Mesenchymal stem cell (in vitro differentiated cells and primary cell): ENCODE measurements around the gene PACS1.

Source experiments
- DNase-seq: peaks from one replicate; pipeline ENCODE4 v3.0.0-alpha.2; 2013
- H2AFZ ChIP-seq: one replicate; pipeline ENCODE4 v1.6.1; 2013; ENCODE audit warnings: low read depth, mild to moderate bottlenecking, control low read depth, inconsistent platforms, low read length, moderate library complexity
- H2AK5ac ChIP-seq: 2 replicates; pipeline ENCODE4 v1.6.1; 2013; ENCODE audit warnings: low read length, moderate library complexity, mild to moderate bottlenecking, inconsistent platforms; ENCODE audit not compliant: severe bottlenecking
- H2BK120ac ChIP-seq: one replicate; pipeline ENCODE4 v1.6.1; 2013; ENCODE audit warnings: low read depth, mild to moderate bottlenecking, inconsistent platforms, low read length, moderate library complexity
- H2BK12ac ChIP-seq, 2 experiments: one replicate each; pipeline ENCODE4 v1.6.1; 2013; ENCODE audit warnings: inconsistent platforms in 2 of 2, low read length in 2 of 2, mild to moderate bottlenecking in 2 of 2, moderate library complexity in 2 of 2, control low read depth in 1 of 2
- H2BK15ac ChIP-seq: one replicate; pipeline ENCODE4 v1.6.1; 2013; ENCODE audit warnings: mild to moderate bottlenecking, low read depth, inconsistent platforms; ENCODE audit not compliant: poor library complexity, severe bottlenecking
- H2BK5ac ChIP-seq: 2 replicates; pipeline ENCODE4 v1.6.1; 2013; ENCODE audit warnings: low read depth, mild to moderate bottlenecking, low read length, control low read depth, inconsistent platforms; ENCODE audit not compliant: poor library complexity, severe bottlenecking
- H3K14ac ChIP-seq, 2 experiments: one replicate each; pipeline ENCODE4 v1.6.1; 2013; ENCODE audit warnings: inconsistent platforms in 2 of 2, low read length in 2 of 2, control low read depth in 1 of 2, mild to moderate bottlenecking in 1 of 2, moderate library complexity in 1 of 2
- H3K18ac ChIP-seq, 2 experiments: one replicate each; pipeline ENCODE4 v1.6.1; 2013; ENCODE audit warnings: inconsistent platforms in 2 of 2, low read length in 2 of 2, control low read depth in 1 of 2, low read depth in 1 of 2, mild to moderate bottlenecking in 1 of 2
- H3K23ac ChIP-seq, 2 experiments: one replicate each; pipeline ENCODE4 v1.6.1; 2013; ENCODE audit warnings: inconsistent platforms in 2 of 2, low read length in 2 of 2, mild to moderate bottlenecking in 2 of 2, moderate library complexity in 2 of 2, control low read depth in 1 of 2
- H3K27ac ChIP-seq: 2 replicates; pipeline ENCODE4 v1.5.1; 2013; ENCODE audit warnings: mild to moderate bottlenecking, moderate library complexity, low read length, control low read depth, inconsistent platforms; ENCODE audit not compliant: poor library complexity, severe bottlenecking
- H3K27me3 ChIP-seq, 2 experiments: 2 replicates each; pipeline versions ENCODE4 v1.6.1 to v1.7.0; 2013; ENCODE audit warnings: low read length in 2 of 2, mild to moderate bottlenecking in 2 of 2, moderate library complexity in 2 of 2, control low read depth in 1 of 2, inconsistent platforms in 1 of 2; ENCODE audit not compliant: control insufficient read depth in 1 of 2, insufficient read depth in 1 of 2
- H3K36me3 ChIP-seq, 2 experiments: 2 replicates each; pipeline versions ENCODE4 v1.6.1 to v1.7.0; 2013; ENCODE audit warnings: low read length in 2 of 2, control low read depth in 1 of 2, inconsistent platforms in 1 of 2, low read depth in 1 of 2, mild to moderate bottlenecking in 1 of 2; ENCODE audit not compliant: insufficient read depth in 2 of 2, control insufficient read depth in 1 of 2
- H3K4ac ChIP-seq, 2 experiments: one replicate each; pipeline ENCODE4 v1.6.1; 2013; ENCODE audit warnings: inconsistent platforms in 2 of 2, low read length in 2 of 2, mild to moderate bottlenecking in 2 of 2, moderate library complexity in 2 of 2, control low read depth in 1 of 2, low read depth in 1 of 2
- H3K4me1 ChIP-seq: 2 replicates; pipeline ENCODE4 v1.6.1; 2013; ENCODE audit warnings: low read depth, low read length, control low read depth; ENCODE audit not compliant: control insufficient read depth, insufficient read depth
- H3K4me2 ChIP-seq: 2 replicates; pipeline ENCODE4 v1.6.1; 2013; ENCODE audit warnings: low read length, mild to moderate bottlenecking, inconsistent platforms; ENCODE audit not compliant: poor library complexity, severe bottlenecking
- H3K4me3 ChIP-seq, 2 experiments: 2 replicates each; pipeline versions ENCODE4 v1.5.1 to v1.7.0; 2013; ENCODE audit warnings: low read length in 2 of 2, mild to moderate bottlenecking in 2 of 2, control low read depth in 1 of 2, low read depth in 1 of 2; ENCODE audit not compliant: insufficient read depth in 1 of 2
- H3K79me1 ChIP-seq: replicated peaks from 2 replicates; pipeline ENCODE4 v1.6.1; 2013; ENCODE audit warnings: mild to moderate bottlenecking, control low read depth, low read length, inconsistent platforms; ENCODE audit not compliant: poor library complexity, severe bottlenecking
- H3K9ac ChIP-seq: 2 replicates; pipeline ENCODE4 v1.7.0; 2013; ENCODE audit warnings: mild to moderate bottlenecking, low read length, moderate library complexity
- H3K9me3 ChIP-seq: 2 replicates; pipeline ENCODE4 v1.7.0; 2013; ENCODE audit warnings: mild to moderate bottlenecking, low read length; ENCODE audit not compliant: control insufficient read depth
- H4K8ac ChIP-seq: one replicate; pipeline ENCODE4 v1.6.1; 2013; ENCODE audit warnings: inconsistent platforms, mild to moderate bottlenecking, low read length, moderate library complexity
- H4K91ac ChIP-seq: one replicate; pipeline ENCODE4 v1.6.1; 2013; ENCODE audit warnings: mild to moderate bottlenecking, low read length, inconsistent platforms
- WGBS: methylation state at CpG from one replicate; pipeline ENCODE4 v1.1.7; 2013; ENCODE audit warnings: mixed read lengths; 5-methylcytosine and 5-hydroxymethylcytosine counted together

The PACS1 gene

DNA sequence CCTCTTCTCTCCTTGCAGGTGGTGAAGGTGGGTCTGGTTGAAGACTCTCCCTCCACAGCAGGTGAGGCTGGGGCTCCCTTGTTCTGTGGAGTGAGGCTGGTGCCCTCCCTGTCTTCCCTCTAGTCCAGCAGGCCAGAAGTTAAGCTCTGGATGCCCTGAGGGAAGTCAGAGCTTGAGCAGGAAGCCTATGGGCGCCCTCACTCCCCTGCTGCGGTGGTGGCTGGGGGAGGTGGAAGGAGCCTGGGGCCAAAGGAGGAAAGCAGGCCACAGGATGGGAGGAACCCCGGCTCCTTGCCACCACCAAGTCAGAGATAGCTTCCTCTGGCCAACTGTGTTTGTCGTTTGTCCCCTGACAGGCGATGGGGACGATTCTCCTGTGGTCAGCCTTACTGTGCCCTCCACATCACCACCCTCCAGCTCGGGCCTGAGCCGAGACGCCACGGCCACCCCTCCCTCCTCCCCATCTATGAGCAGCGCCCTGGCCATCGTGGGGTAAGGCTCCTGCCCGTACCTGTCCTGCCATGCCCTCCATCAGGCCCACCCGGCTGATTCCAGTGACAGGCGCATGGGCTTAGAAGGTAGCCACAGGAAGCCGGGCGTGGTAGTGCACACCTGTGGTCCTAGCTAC, 168.8 kb downstream of the PACS1 start:
- Histone ChIP-seq H3K9ac (no peak overlapping the region), H3K23ac (no peak overlapping the region), H3K4me3 (no peak overlapping the region), H2BK12ac (no peak overlapping the region), H2AK5ac (no peak overlapping the region), H3K4me1 (peaks cover 2% of the 10 kb centered on the region), H3K27ac (no peak overlapping the region), H2BK120ac (no peak overlapping the region), H2AFZ (no peak overlapping the region), H3K9me3 (no peaks in the 10 kb centered on the region), H3K4me2 (no peak overlapping the region), H3K27me3 (no peaks in the 10 kb centered on the region), H3K36me3 (peaks cover 82 to 94% of the 10 kb centered on the region in 2 experiments), H3K79me1 (no peaks in the 10 kb centered on the region), H3K4ac (no peak overlapping the region), H3K14ac (no peak overlapping the region), H4K8ac (no peak overlapping the region), H2BK5ac (no peak overlapping the region), H3K18ac (no peak overlapping the region), H4K91ac (no peak overlapping the region), H2BK15ac (no peak overlapping the region)
- 98% methylated on average over 17 of the region's 17 CpGs for WGBS
- DNase-seq = no peak

GRCh38 chr11:66239511-66239910, 169.4 kb downstream of the PACS1 start:
- no peak for DNase-seq
- H4K8ac ChIP-seq = no peak overlapping the region
- H2BK15ac ChIP-seq = no peak overlapping the region
- no peak overlapping the region for H3K4ac ChIP-seq
- H3K27ac ChIP-seq = no peak overlapping the region
- no peaks in the 10 kb centered on the region for H3K79me1 ChIP-seq
- no peak overlapping the region for H3K14ac ChIP-seq
- H4K91ac ChIP-seq = no peak overlapping the region
- H2BK120ac ChIP-seq = no peak overlapping the region
- peaks cover 2% of the 10 kb centered on the region for H3K4me1 ChIP-seq
- no peak overlapping the region for H2AFZ ChIP-seq
- H3K23ac ChIP-seq = no peak overlapping the region
- peaks cover 77 to 94% of the 10 kb centered on the region in 2 experiments for H3K36me3 ChIP-seq
- no peak overlapping the region for H3K4me3 ChIP-seq
- H3K9me3 ChIP-seq = no peaks in the 10 kb centered on the region
- no peaks in the 10 kb centered on the region for H3K27me3 ChIP-seq
- no peak overlapping the region for H2AK5ac ChIP-seq
- no peak overlapping the region for H3K9ac ChIP-seq
- WGBS = 95% methylated on average over 3 of the region's 3 CpGs
- H2BK12ac ChIP-seq = no peak overlapping the region
- H3K18ac ChIP-seq = no peak overlapping the region
- H3K4me2 ChIP-seq = no peak overlapping the region
- H2BK5ac ChIP-seq = no peak overlapping the region

GRCh38 chr11:66239998-66240780, 170.1 kb downstream of the PACS1 start:
- no peak overlapping the region for H3K4me3 ChIP-seq
- peaks cover 2% of the 10 kb centered on the region for H3K4me1 ChIP-seq
- no peak overlapping the region for H3K23ac ChIP-seq
- no peak overlapping the region for H3K9ac ChIP-seq
- H3K27ac ChIP-seq = no peak overlapping the region
- H2BK12ac ChIP-seq = no peak overlapping the region
- H3K27me3 ChIP-seq = no peaks in the 10 kb centered on the region
- no peak overlapping the region for H2BK15ac ChIP-seq
- no peak overlapping the region for H2BK5ac ChIP-seq
- H3K18ac ChIP-seq = no peak overlapping the region
- 86% methylated on average over 24 of the region's 25 CpGs for WGBS
- H3K4ac ChIP-seq = no peak overlapping the region
- peaks cover 76 to 94% of the 10 kb centered on the region in 2 experiments for H3K36me3 ChIP-seq
- H4K91ac ChIP-seq = no peak overlapping the region
- no peak overlapping the region for H3K14ac ChIP-seq
- no peak overlapping the region for H2AFZ ChIP-seq
- H4K8ac ChIP-seq = no peak overlapping the region
- no peak overlapping the region for H3K4me2 ChIP-seq
- H2AK5ac ChIP-seq = no peak overlapping the region
- no peak overlapping the region for H2BK120ac ChIP-seq
- no peaks in the 10 kb centered on the region for H3K9me3 ChIP-seq
- no peaks in the 10 kb centered on the region for H3K79me1 ChIP-seq
- DNase-seq = no peak

GRCh38 chr11:66240781-66241136, 170.7 kb downstream of the PACS1 start:
- H3K27ac ChIP-seq = no peak overlapping the region
- H3K4me1 ChIP-seq = peaks cover 2% of the 10 kb centered on the region
- no peaks in the 10 kb centered on the region for H3K79me1 ChIP-seq
- H2BK120ac ChIP-seq = no peak overlapping the region
- H3K14ac ChIP-seq = no peak overlapping the region
- no peak overlapping the region for H2AK5ac ChIP-seq
- H3K9ac ChIP-seq = no peak overlapping the region
- H3K23ac ChIP-seq = no peak overlapping the region
- H2BK15ac ChIP-seq = no peak overlapping the region
- H2BK5ac ChIP-seq = no peak overlapping the region
- no peak overlapping the region for H3K18ac ChIP-seq
- no peak overlapping the region for H2AFZ ChIP-seq
- 93% methylated on average over 6 of the region's 9 CpGs for WGBS
- H3K4me3 ChIP-seq = no peak overlapping the region
- no peak overlapping the region for H4K91ac ChIP-seq
- no peak overlapping the region for H2BK12ac ChIP-seq
- no peak overlapping the region for H3K4me2 ChIP-seq
- DNase-seq = no peak
- no peak overlapping the region for H3K4ac ChIP-seq
- H3K27me3 ChIP-seq = no peaks in the 10 kb centered on the region
- H4K8ac ChIP-seq = no peak overlapping the region
- H3K36me3 ChIP-seq = peaks cover 71 to 90% of the 10 kb centered on the region in 2 experiments
- H3K9me3 ChIP-seq = no peaks in the 10 kb centered on the region
